ENCODE measurements around the gene MYO5C. TPM values are rescaled to one million over a fixed set of nuclear protein-coding genes. Genes with fewer than 3 reads are reported as not detected.
A peak's percentile ranks its signal among the peaks of the same experiment; 100 is the strongest.

Gene MYO5C
- total and polyA plus RNA-seq, 2 of the 13 experiments (the other 11 are each of a cell fraction or from before 2014, with no cell fraction given): 15.7 to 23.7 TPM

- TF ChIP-seq TRIM24 (CRISPR knock-in tag; IDR thresholded peaks at IDR 0.05) (no peak), FOXA1 (IDR thresholded peaks at IDR 0.05) (no peak), FOXA1 (CRISPR knock-in tag; IDR thresholded peaks at IDR 0.05) (no peak), ISL2 (CRISPR knock-in tag; IDR thresholded peaks at IDR 0.05) (no peak), CEBPG (CRISPR knock-in tag; IDR thresholded peaks at IDR 0.05) (0 out of 2 replicates have a peak, but pooled peaks have one; percentile 17), BORCS8-MEF2B (CRISPR knock-in tag; IDR thresholded peaks at IDR 0.05) (no peak), SOX13 (IDR thresholded peaks at IDR 0.05) (no peak), SOX13 (CRISPR knock-in tag; conservative IDR thresholded peaks at IDR 0.05 in 1 of 2, IDR thresholded peaks at IDR 0.05 in 1 of 2) (peak in 1 of 2 experiments; percentile 67; a peak in 1 of 4 replicates), CC2D1A (CRISPR knock-in tag; IDR thresholded peaks at IDR 0.05) (no peak), NR2C2 (CRISPR knock-in tag; IDR thresholded peaks at IDR 0.05; ENCODE audit: borderline replicate concordance) (0 out of 2 replicates have a peak, but pooled peaks have one; percentile 33), SOX5 (CRISPR knock-in tag; IDR thresholded peaks at IDR 0.05; ENCODE audit: borderline replicate concordance) (peak; percentile 30; the same call in 1 of the 2 replicates), ZNF430 (CRISPR knock-in tag; IDR thresholded peaks at IDR 0.05) (no peak), NR2F6 (IDR thresholded peaks at IDR 0.05) (peak; percentile 26; the same call in 1 of the 2 replicates), NR2F6 (CRISPR knock-in tag; IDR thresholded peaks at IDR 0.05) (no peak), ZFP37 (CRISPR knock-in tag; IDR thresholded peaks at IDR 0.05; ENCODE audit: borderline replicate concordance) (no peak), ATM (IDR thresholded peaks at IDR 0.05; ENCODE audit: borderline replicate concordance) (no peak), ZNF138 (CRISPR knock-in tag; IDR thresholded peaks at IDR 0.05; ENCODE audit: low read depth) (no peak), SNRNP70 (IDR thresholded peaks at IDR 0.05; ENCODE audit: low read depth, low read length) (no peak)
- TF ChIP-seq, protein P1, sequence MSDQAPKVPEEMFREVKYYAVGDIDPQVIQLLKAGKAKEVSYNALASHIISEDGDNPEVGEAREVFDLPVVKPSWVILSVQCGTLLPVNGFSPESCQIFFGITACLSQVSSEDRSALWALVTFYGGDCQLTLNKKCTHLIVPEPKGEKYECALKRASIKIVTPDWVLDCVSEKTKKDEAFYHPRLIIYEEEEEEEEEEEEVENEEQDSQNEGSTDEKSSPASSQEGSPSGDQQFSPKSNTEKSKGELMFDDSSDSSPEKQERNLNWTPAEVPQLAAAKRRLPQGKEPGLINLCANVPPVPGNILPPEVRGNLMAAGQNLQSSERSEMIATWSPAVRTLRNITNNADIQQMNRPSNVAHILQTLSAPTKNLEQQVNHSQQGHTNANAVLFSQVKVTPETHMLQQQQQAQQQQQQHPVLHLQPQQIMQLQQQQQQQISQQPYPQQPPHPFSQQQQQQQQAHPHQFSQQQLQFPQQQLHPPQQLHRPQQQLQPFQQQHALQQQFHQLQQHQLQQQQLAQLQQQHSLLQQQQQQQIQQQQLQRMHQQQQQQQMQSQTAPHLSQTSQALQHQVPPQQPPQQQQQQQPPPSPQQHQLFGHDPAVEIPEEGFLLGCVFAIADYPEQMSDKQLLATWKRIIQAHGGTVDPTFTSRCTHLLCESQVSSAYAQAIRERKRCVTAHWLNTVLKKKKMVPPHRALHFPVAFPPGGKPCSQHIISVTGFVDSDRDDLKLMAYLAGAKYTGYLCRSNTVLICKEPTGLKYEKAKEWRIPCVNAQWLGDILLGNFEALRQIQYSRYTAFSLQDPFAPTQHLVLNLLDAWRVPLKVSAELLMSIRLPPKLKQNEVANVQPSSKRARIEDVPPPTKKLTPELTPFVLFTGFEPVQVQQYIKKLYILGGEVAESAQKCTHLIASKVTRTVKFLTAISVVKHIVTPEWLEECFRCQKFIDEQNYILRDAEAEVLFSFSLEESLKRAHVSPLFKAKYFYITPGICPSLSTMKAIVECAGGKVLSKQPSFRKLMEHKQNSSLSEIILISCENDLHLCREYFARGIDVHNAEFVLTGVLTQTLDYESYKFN (CRISPR knock-in tag; conservative IDR thresholded peaks at IDR 0.05): 0 out of 2 replicates have a peak, but pooled peaks have one; percentile 12
Measured at GRCh38 chr15:52184721-52185120, 110.9 kb downstream of the MYO5C start (continued).
